COR-L47 (cell line): Measurements from ENCODE around the gene DCHS1.
A peak's percentile ranks its signal among the peaks of the same experiment; 100 is the strongest.
"Not testable (repeated sequence)": the region's sequence is repeated elsewhere in the genome, so short reads cannot be mapped to it uniquely, and the experiment has no call there.

Source experiments
- DNase-seq: peaks from one replicate; lab custom pipeline; 2025; lab: John Stamatoyannopoulos, UW

Gene DCHS1, protein sequence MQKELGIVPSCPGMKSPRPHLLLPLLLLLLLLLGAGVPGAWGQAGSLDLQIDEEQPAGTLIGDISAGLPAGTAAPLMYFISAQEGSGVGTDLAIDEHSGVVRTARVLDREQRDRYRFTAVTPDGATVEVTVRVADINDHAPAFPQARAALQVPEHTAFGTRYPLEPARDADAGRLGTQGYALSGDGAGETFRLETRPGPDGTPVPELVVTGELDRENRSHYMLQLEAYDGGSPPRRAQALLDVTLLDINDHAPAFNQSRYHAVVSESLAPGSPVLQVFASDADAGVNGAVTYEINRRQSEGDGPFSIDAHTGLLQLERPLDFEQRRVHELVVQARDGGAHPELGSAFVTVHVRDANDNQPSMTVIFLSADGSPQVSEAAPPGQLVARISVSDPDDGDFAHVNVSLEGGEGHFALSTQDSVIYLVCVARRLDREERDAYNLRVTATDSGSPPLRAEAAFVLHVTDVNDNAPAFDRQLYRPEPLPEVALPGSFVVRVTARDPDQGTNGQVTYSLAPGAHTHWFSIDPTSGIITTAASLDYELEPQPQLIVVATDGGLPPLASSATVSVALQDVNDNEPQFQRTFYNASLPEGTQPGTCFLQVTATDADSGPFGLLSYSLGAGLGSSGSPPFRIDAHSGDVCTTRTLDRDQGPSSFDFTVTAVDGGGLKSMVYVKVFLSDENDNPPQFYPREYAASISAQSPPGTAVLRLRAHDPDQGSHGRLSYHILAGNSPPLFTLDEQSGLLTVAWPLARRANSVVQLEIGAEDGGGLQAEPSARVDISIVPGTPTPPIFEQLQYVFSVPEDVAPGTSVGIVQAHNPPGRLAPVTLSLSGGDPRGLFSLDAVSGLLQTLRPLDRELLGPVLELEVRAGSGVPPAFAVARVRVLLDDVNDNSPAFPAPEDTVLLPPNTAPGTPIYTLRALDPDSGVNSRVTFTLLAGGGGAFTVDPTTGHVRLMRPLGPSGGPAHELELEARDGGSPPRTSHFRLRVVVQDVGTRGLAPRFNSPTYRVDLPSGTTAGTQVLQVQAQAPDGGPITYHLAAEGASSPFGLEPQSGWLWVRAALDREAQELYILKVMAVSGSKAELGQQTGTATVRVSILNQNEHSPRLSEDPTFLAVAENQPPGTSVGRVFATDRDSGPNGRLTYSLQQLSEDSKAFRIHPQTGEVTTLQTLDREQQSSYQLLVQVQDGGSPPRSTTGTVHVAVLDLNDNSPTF (N-terminal part only)

GRCh38 chr11:6655790-6656583, at the start of gene DCHS1:
TSS of gene DCHS1 (minus strand) at chr11:6655809. CDS start at chr11:6641613, 14,196 bp downstream.
- peak; percentile 10 for DNase-seq

DNA sequence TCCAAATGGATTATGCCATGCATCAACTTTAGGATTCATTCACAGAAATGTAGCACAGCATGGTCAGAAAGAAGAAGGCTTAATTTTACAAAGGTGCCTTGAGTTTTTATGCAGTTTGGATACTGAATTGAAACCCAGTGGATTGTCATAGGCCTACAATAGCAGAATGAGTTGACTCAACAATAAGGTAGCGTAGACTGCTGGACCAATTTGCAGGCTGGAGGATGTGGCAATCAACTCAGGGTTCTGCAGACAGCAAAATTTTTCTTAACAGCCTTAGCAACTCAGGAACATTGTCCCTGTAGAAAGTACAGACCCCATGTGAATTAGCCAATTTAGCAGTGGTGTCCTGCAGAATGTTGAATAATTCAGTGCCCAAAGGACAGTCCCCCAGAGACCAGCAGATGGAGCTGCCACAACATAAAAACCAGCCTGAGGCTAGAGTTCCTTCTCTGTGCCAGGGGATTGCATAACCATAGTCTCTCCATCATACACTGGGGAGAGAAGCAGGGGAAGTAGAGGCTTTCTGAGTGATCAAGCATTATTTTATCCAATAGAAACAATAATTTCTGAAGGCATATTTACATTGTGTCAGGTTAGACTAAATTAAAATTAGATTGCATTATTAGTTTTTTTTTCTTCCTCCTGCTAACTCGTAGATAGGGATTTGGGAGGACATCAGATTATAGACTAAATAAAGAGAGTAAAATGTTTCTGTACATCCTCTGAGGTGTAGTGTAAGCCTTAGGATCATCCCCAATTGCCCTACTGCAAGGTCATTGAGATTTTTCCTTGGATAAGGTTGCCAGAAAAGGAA, 47.8 kb upstream of the DCHS1 start:
- peak; percentile 32 for DNase-seq

DNA sequence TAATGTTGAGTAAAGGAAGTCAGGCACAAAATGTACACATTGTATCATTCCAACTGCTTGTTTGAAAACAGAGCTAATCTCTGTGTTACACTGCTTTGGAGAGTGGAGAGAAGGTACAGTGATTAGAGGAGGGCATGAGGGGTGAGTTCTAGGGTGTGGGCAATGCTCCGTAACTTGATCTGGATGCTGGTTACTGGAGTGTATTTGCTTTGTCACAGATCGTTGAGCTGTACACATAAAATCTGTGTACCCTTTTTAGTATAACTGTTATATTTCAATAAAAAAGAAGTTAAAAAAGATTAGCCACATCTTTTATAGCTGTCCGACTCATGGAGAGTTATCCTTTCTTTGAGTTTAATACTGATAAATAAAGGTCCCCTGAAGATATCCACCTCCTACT, 46.3 kb upstream of the DCHS1 start:
- DNase-seq = not testable (repeated sequence)

DNA sequence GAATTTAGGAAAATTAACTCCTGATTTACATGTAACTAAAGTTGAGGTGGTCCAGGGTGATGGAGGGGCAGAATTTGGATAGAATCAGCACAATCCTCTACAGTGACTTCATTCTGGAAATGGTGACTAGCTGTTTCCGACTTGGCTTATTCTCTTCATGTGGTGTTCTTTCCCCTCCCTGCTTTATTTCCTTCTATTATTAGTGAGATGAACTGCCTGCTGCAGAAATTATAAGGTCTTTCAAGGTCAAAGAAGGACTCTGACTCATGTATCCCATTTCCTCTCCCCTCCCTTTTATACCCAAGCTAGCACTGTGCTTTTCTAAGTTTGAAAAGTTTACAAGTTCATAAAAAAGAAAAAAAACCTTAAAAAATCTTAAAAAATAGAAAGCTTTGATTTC, 39.8 kb upstream of the DCHS1 start:
- DNase-seq = no peak

GRCh38 chr11:6694229-6694535, 38.6 kb upstream of the DCHS1 start:
- no peak for DNase-seq

DNA sequence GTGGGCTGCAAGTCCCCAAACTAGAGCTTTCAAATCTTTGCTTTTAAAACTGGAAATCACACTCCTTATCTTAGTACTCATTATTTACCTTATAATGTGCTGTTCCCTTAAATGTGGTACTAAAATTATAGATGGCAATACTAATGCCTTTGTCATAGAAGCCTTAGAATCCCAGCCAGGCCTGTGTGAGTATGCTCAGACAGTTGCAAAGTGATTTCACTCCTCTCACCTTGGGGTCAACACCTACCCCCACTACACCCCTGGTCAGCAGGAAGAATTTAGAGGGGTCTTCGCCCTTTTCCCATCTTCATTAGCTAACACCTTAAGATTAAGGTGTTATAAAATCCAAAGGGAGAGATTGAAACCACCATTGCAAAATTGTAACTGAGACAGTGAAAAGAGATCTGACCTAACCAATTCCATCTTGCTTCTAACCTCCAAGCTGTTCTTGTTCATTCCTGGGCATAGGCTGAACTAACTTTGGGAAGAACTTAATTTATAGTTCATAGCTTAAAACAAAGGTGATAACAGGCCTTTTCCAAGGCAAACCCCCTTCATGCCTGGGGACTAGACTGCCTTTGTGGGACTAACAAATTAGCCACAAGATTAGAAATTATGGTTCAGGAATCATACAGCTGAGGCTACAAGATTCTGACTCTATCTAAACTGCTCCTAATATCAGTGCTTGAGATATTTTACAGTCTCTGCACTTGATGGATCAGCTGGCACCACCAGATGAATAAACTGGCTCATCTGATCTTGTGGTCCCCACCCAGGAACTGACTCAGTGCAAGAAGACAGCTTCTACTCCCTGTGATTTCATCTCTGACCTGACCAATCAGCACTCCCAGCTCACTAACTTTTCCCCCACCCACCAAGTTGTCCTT, 38.0 kb upstream of the DCHS1 start:
- DNase-seq = no peak

DNA sequence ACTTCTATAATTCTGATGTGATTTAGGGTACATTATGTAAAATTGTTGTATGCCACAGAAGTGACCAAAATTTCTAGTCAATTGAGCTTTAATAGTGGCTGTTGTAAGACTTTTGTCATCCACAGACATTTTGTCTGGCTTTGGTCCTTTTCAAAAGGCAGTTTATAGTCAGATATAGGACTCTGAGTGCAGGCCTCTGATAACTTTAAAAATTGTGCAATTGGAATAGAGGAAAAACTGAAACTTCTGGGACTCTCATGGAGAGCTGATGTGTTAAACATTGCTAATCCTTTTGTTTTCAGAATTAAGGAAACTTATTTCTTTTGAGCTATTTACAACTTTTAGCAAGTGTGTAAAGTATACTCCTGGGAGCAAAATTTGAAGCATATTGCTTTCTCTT, 36.5 kb upstream of the DCHS1 start:
- DNase-seq = no peak

DNA sequence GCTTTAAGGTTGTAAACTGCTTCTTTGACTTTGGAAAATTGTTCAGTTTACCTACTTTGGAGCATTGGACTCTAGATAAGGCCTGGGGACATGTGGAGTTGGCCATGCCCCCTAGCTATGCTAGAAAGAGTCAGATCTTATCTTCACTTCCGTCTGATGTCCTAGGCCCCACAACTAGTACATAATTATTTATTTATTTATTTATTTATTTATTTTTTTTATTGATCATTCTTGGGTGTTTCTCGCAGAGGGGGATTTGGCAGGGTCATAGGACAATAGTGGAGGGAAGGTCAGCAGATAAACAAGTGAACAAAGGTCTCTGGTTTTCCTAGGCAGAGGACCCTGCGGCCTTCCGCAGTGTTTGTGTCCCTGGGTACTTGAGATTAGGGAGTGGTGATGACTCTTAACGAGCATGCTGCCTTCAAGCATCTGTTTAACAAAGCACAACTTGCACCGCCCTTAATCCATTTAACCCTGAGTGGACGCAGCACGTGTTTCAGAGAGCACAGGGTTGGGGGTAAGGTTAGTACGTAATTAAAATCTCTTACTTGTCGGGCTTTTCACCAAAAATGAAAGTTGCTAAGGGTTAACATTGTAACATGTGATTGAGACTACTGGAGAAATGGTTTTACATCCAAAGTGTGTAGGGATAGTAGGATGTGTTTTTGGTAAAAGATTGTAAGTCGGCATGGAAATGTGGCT, 35.0 kb upstream of the DCHS1 start:
- DNase-seq = not testable (repeated sequence)

DNA sequence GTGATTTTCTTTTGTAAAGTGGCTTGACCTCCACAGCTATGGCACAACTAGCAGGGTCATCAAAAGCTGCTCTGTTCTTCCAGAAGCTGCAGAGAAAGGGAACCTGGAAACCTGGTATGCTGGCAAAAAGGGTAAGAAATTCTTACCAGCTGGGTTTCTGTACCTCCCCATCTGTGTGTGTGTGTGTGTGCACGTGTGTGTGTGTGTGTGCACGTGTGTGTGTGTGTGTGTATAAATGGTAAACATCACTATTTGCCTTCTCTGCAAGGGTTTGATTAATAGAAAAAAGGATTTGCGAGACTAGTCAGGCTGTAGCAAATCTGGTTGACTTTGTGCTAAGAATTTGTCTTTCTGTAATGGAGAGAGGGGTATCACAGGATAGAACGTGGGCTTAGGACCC, 32.3 kb upstream of the DCHS1 start:
- DNase-seq = no peak

GRCh38 chr11:6686006-6686405, 30.4 kb upstream of the DCHS1 start:
- no peak for DNase-seq

DNA sequence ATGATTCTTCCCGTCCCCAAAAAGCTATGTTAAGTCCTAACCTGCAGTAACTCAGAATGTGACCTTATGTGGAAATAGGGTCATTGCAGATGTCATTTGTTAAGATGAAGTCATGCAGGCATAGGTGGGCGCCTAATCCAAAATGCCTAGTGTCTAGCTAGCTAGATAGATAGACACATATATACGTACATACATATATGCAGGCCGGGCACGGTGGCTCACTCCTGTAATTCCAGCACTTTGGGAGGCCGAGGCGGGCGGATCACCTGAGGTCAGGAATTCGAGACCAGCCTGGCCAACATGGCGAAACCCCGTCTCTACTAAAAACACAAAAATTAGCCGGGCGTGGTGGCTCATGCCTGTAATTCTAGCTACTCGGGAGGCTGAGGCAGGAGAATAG, 28.5 kb upstream of the DCHS1 start:
- not testable (repeated sequence) for DNase-seq

- peak; percentile 99 for DNase-seq
Measured at GRCh38 chr11:6682936-6683861, 27.6 kb upstream of the DCHS1 start, which contains the start of gene MRPL17. TSS of gene MRPL17 (minus strand) at chr11:6683340. CDS start at chr11:6683296, 44 bp downstream.

- no peak for DNase-seq
Measured at GRCh38 chr11:6682591-6682935, 27.0 kb upstream of the DCHS1 start.

- no peak for DNase-seq
Measured at GRCh38 chr11:6681949-6682348, 26.3 kb upstream of the DCHS1 start.

DNA sequence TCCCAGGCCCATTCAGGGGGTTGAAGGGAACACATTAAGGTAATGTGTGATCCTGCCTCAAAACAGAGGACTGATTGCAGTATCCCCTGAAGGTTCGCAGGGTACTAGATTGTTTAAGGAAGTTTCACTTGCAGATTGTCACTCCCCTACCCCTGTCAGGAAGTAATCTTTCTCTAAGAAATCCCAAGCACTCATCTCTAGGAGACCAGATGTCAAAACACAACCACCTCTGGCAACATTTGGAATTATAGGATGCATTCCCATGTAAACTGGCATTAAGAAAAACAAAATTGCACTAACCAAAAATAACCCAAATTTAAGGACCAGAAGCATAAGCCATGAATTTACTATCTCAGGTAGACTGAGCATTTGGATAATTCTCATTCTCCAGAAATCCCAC, 25.9 kb upstream of the DCHS1 start:
- no peak for DNase-seq

DNA sequence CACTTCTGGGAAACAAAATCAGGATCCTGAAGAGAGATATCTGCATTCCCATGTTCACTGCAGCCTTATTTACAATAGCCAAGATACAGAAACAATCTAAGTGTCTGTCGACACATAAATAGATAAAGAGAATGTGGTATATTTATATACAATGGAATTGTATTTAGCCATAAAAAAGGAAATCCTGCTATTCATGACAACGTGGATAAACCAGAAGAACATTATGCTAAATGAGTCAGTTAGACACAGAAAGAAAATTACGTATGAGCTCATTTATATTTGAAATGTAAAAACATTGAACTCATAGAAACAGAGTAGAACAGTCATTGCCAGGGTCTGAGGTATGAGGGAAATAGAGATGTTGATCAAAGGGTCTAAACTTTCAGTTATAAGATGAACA, 21.4 kb upstream of the DCHS1 start:
- no peak for DNase-seq

- DNase-seq = no peak
Measured at GRCh38 chr11:6674862-6675261, 19.3 kb upstream of the DCHS1 start.

DNA sequence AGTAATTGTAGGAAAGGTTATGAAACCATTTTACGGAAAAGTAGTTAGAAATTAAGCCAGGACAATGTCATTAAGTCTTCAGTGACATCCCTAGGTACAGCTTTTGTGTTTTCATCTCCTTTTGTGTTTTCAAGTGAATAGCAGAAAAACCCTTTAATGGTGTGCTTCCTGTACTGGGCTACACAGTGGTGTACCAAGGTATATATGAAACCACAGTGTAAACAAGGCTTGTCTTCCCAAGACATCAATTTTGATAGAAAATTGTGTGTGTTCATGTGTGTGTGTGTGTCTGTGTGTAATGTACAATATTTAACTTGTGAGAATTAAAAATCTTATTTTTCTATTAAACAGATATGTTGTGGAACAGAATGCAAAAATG, 18.6 kb upstream of the DCHS1 start:
- DNase-seq = no peak
